Right lobe of liver (tissue), 6 donors: ENCODE results near the gene IGFBP4. TPM values are rescaled to one million over a fixed set of nuclear protein-coding genes. Genes with fewer than 3 reads are reported as not detected.

Experiments
- ATAC-seq, 4 donors: fragments of 200-7000 bp; cut with Tn5 transposase; one replicate each; pipeline ENCODE4 v1.9.1; 2020; ENCODE audit warnings: mild to moderate bottlenecking in 4 of 4, moderate library complexity in 4 of 4
- DNase-seq, 3 donors: peaks; one replicate each; pipeline ENCODE4 v3.0.0-alpha.2; 2020
- H3K27ac ChIP-seq, 3 donors: fragments of 200-600 bp; one replicate each; pipeline ENCODE4 v1.8.0; 2022
- H3K27me3 ChIP-seq, 2 donors: fragments of 200-600 bp; one replicate each; pipeline ENCODE4 v1.8.0; 2022
- H3K36me3 ChIP-seq, 4 donors: fragments of 200-600 bp; sonication (generic) in 1 of 4; one replicate each; pipeline versions ENCODE4 v1.5.1 to v1.8.0; 2017 to 2022; ENCODE audit warnings: control low read depth in 1 of 4
- H3K4me1 ChIP-seq, 4 donors: fragments of 200-600 bp; sonication (generic) in 1 of 4; one replicate each; pipeline versions ENCODE4 v1.5.1 to v1.8.0; 2017 to 2022; ENCODE audit warnings: control low read depth in 1 of 4
- H3K4me3 ChIP-seq, 3 donors: fragments of 200-600 bp; one replicate each; pipeline ENCODE4 v1.8.0; 2022
- H3K9me3 ChIP-seq, 4 donors: fragments of 200-600 bp; sonication (generic) in 1 of 4; one replicate each; pipeline versions ENCODE4 v1.5.1 to v1.8.0; 2017 to 2022; ENCODE audit warnings: control low read depth in 1 of 4
- CTCF ChIP-seq, 4 donors: fragments of 200-600 bp in 3 of 4; fragments of 450-650 bp in 1 of 4; IDR thresholded peaks; one replicate each; pipeline versions ENCODE4 v1.5.1 to v1.8.0; 2016 to 2022; ENCODE audit warnings: antibody characterized with exemption in 4 of 4, mild to moderate bottlenecking in 2 of 4
- POLR2A ChIP-seq: fragments of 450-650 bp; IDR thresholded peaks from one replicate; pipeline ENCODE4 v1.6.1; 2017; ENCODE audit warnings: antibody characterized with exemption, mild to moderate bottlenecking
- WGBS: methylation state at CpG from one replicate; pipeline ENCODE4 v1.1.6; 2018; ENCODE audit warnings: low coverage, low lambda C conversion rate; ENCODE audit not compliant: insufficient coverage; ENCODE audit errors: missing lambda C conversion rate; 5-methylcytosine and 5-hydroxymethylcytosine counted together
- intact Hi-C, 2 donors: fragments of 100-400 bp; cut with DNase I; formaldehyde crosslinking; loops; one replicate each; pipeline versions ENCODE4 v1.11.2 to v1.14.1; 2022
- total RNA-seq, 6 experiments: library from RNA; depleted of rRNA in 2 of 6; stranded (reverse); fragments of >200 nt in 2 of 6; fragmentation: NEBNext Ultra II Directional in 3 of 6; extraction: Animal tissue kit (Norgen Biotek cat#: 25700) in 3 of 6; gene quantifications; one replicate each; pipeline versions ENCODE4 v1.1.0 to v1.2.4, GENCODE V29; 2016 to 2023
- donor health status: DM: no; HTN: yes; CAD: no.
- donor health status: DM: no; HTN: no; CAD: no.
- donor health status: DM: no; HTN: no; CAD: no.
- donor health status: DM: no; HTN: yes; CAD: no.
- donor health status: DM: no; HTN: yes; CAD: no.

Gene IGFBP4
- total RNA-seq, 6 experiments from 2014 or later, result 382 to 716 (median 430) TPM

- no peaks in the 10 kb centered on the region for H3K9me3 ChIP-seq
- no peak overlapping the region for H3K27ac ChIP-seq
- no peak for ATAC-seq
- H3K4me1 ChIP-seq, result peaks cover 0 to 16% (median 6%) of the 10 kb centered on the region in 4 donors
- no peak for DNase-seq
- H3K4me3 ChIP-seq, result no peak overlapping the region
- no peaks in the 10 kb centered on the region for H3K36me3 ChIP-seq
- intact Hi-C loops, result loop anchor here in 1 of 2 donors (10.0 kb wide), 1 partner anchor 65 kb away; no protein-coding TSS in a partner anchor
- 89% methylated on average over 1 of the region's 4 CpGs for WGBS
- H3K27me3 ChIP-seq, result no peaks in the 10 kb centered on the region
- TF ChIP-seq POLR2A (no peak), CTCF (IDR thresholded peaks at IDR 0.05) (no peak)
Measured at GRCh38 chr17:40469805-40470675, 26.8 kb downstream of the IGFBP4 start.

GRCh38 chr17:40470932-40471828, 27.9 kb downstream of the IGFBP4 start:
- no peak overlapping the region for H3K4me3 ChIP-seq
- DNase-seq (no peak), ATAC-seq (peak in 1 of 4 donors; percentile 8)
- peaks cover 0 to 22% (median 9%) of the 10 kb centered on the region in 4 donors for H3K4me1 ChIP-seq
- no peaks in the 10 kb centered on the region for H3K27me3 ChIP-seq
- intact Hi-C loops, result no loop called here
- TF ChIP-seq POLR2A (no peak), CTCF (IDR thresholded peaks at IDR 0.05) (no peak)
- H3K27ac ChIP-seq, result no peak overlapping the region
- H3K9me3 ChIP-seq, result no peaks in the 10 kb centered on the region
- no peaks in the 10 kb centered on the region for H3K36me3 ChIP-seq
- 88% methylated on average over 11 of the region's 17 CpGs for WGBS

GRCh38 chr17:40471846-40472732, 28.8 kb downstream of the IGFBP4 start:
- no peak for TF ChIP-seq POLR2A
- TF ChIP-seq CTCF (IDR thresholded peaks at IDR 0.05), result no peak
- no peak for DNase-seq
- no peak overlapping the region for H3K27ac ChIP-seq
- H3K9me3 ChIP-seq, result no peaks in the 10 kb centered on the region
- H3K4me3 ChIP-seq, result no peak overlapping the region
- H3K4me1 ChIP-seq, result peaks cover 0 to 22% (median 9%) of the 10 kb centered on the region in 4 donors
- intact Hi-C loops, result no loop called here
- no peak for ATAC-seq
- no peaks in the 10 kb centered on the region for H3K36me3 ChIP-seq
- no peaks in the 10 kb centered on the region for H3K27me3 ChIP-seq
- 91% methylated on average over 4 of the region's 6 CpGs for WGBS
